Measurements from ENCODE around the gene LNP1. TPM values are rescaled to one million over a fixed set of nuclear protein-coding genes. Genes with fewer than 3 reads are reported as not detected.

The LNP1 gene
- total and polyA plus RNA-seq, 9 of the 15 experiments (the other 6 are each of a cell fraction or from before 2014, with no cell fraction given), result 1.9 to 5.2 (median 4.5) TPM

DNA sequence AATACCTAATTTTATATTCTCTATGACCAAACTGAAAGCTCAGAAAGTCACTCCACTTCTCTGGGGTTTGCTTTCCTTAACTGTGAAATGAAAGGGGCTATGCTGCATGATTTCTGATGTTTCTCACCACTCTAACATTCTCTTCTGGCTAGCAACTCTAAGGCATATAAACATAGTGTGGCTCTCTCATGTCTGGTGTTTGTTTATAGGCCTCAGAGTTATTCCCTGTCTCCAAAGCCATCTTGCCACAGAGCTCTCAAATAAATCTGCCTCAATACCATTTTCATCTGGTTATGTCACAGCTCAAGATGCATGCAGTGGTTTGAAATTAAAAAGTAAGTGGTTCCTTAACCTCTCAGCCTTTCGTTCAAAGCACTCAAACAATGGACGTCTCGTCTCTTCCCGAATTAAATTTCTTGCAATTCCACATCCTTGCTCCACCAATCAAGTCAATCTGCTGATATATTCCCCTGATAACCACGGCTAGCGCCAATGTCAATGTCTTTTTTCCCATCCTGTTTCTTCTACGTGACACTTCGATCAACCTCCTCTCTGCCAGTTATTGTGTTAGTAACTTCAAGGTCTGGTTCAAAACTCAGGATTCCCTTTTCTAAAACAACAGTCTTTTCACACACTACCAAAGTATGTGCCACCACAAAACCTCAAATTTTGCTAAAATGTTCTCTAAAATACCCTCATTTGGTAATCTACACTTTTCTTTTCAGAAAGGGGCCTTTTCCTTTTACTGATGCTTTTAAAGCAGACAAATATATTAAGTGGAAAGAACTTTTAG lies 16.4 kb upstream of the LNP1 start:
- Histone ChIP-seq H3K36me3 (ENCODE audit: control insufficient read depth, insufficient read depth, low read length) (peaks cover 87% of the 10 kb centered on the region), H3K9me1 (ENCODE audit: control insufficient read depth, insufficient read depth, low read length) (no peaks in the 10 kb centered on the region), H3K4me3 (no peak overlapping the region), H3K4me1 (replicated peaks in 1 of 2; ENCODE audit: control insufficient read depth in 2 of 2, insufficient read depth in 2 of 2, low read length in 2 of 2) (no peaks in the 10 kb centered on the region), H3K79me2 (ENCODE audit: control insufficient read depth, insufficient read depth, low read length) (peaks cover 31% of the 10 kb centered on the region), H2AFZ (ENCODE audit: low read depth, low read length) (no peak overlapping the region), H3K27me3 (ENCODE audit: control insufficient read depth in 2 of 2, insufficient read depth in 2 of 2, low read length in 2 of 2) (no peaks in the 10 kb centered on the region), H3K9ac (ENCODE audit: insufficient read depth in 1 of 2, low read depth in 2 of 2, low read length in 2 of 2) (no peak overlapping the region), H3K9me3 (replicated peaks; ENCODE audit: control insufficient read depth, insufficient read depth, low read depth, low read length) (no peaks in the 10 kb centered on the region), H3K4me2 (ENCODE audit: insufficient read depth, low read length) (no peak overlapping the region), H4K20me1 (replicated peaks; ENCODE audit: control insufficient read depth, insufficient read depth, low read length) (no peaks in the 10 kb centered on the region), H3K27ac (ENCODE audit: extremely low read depth, low read depth, low read length) (no peak overlapping the region)
- in situ Hi-C loops (cut with MboI) (no loop called here), intact Hi-C loops (cut with micrococcal nuclease) (loop anchor here (5.0 kb wide), 1 partner anchor 68 kb away; no protein-coding TSS in a partner anchor)
- ATAC-seq, result no peak
- no peak for DNase-seq (ENCODE audit: extremely low read depth in 1 of 4, low spot score in 3 of 4)
- no peak for TF ChIP-seq KLF6 (CRISPR knock-in tag; IDR thresholded peaks at IDR 0.05; ENCODE audit: borderline replicate concordance)
- TF ChIP-seq ZFP36 (IDR thresholded peaks at IDR 0.05; ENCODE audit: low read depth, low read length, partially characterized antibody), result no peak
- TF ChIP-seq KHSRP (IDR thresholded peaks at IDR 0.05), result no peak
- no peak for TF ChIP-seq SLC30A9 (CRISPR knock-in tag; IDR thresholded peaks at IDR 0.05)
- TF ChIP-seq RFX5 (IDR thresholded peaks at IDR 0.05; ENCODE audit: low read depth, low read length), result no peak
- TF ChIP-seq XRCC5 (IDR thresholded peaks at IDR 0.05; ENCODE audit: low read depth, low read length), result no peak
- no peak for TF ChIP-seq FOSL1 (tag; conservative IDR thresholded peaks at IDR 0.05)
- TF ChIP-seq THRAP3 (IDR thresholded peaks at IDR 0.05; ENCODE audit: borderline replicate concordance), result no peak
- TF ChIP-seq RB1 (IDR thresholded peaks at IDR 0.05; ENCODE audit: low read depth), result no peak
- no peak for TF ChIP-seq ASH1L (IDR thresholded peaks at IDR 0.05; ENCODE audit: borderline replicate concordance, low read depth, partially characterized antibody)
- TF ChIP-seq, protein P1, sequence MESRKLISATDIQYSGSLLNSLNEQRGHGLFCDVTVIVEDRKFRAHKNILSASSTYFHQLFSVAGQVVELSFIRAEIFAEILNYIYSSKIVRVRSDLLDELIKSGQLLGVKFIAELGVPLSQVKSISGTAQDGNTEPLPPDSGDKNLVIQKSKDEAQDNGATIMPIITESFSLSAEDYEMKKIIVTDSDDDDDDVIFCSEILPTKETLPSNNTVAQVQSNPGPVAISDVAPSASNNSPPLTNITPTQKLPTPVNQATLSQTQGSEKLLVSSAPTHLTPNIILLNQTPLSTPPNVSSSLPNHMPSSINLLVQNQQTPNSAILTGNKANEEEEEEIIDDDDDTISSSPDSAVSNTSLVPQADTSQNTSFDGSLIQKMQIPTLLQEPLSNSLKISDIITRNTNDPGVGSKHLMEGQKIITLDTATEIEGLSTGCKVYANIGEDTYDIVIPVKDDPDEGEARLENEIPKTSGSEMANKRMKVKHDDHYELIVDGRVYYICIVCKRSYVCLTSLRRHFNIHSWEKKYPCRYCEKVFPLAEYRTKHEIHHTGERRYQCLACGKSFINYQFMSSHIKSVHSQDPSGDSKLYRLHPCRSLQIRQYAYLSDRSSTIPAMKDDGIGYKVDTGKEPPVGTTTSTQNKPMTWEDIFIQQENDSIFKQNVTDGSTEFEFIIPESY (CRISPR knock-in tag; IDR thresholded peaks at IDR 0.05), result no peak
- TF ChIP-seq YY1 (IDR thresholded peaks at IDR 0.05; ENCODE audit: borderline replicate concordance in 1 of 3, control insufficient read depth in 1 of 3, extremely low read depth in 1 of 3, insufficient read depth in 3 of 3, insufficient read length in 1 of 3, insufficient replicate concordance in 2 of 3, low read depth in 1 of 3, low read length in 2 of 3), result no peak
- TF ChIP-seq RUNX1 (IDR thresholded peaks at IDR 0.05; ENCODE audit: low read depth), result no peak
- no peak for TF ChIP-seq ZNF695 (CRISPR knock-in tag; IDR thresholded peaks at IDR 0.05)
- TF ChIP-seq POLR2B (IDR thresholded peaks at IDR 0.05; ENCODE audit: low read depth, partially characterized antibody), result no peak
- no peak for FAIRE-seq
- CTCF ChIA-PET (ENCODE audit: low intra/inter-chr PET ratio), result no interaction called here
- POLR2A ChIA-PET, result interaction anchor here (2.6 kb wide), 1 partner anchor 16 kb away, joined by 18 read pairs; the partner anchor contains the start of genes LNP1 and TOMM70
- BruUV-seq (replicated peaks), result no TSS peak
- 80% methylated on average over 8 of the region's 8 CpGs for WGBS (ENCODE audit: insufficient coverage, low coverage, missing lambda C conversion rate)

Data from K562 (cell line).